Suppressor macrophage treated with lipopolysaccharide for 1 hour (primary cell): ENCODE results near the gene CACNG4.
A peak's percentile ranks its signal among the peaks of the same experiment; 100 is the strongest.
"Not testable (repeated sequence)": the region's sequence is repeated elsewhere in the genome, so short reads cannot be mapped to it uniquely, and the experiment has no call there.

Experiments
- DNase-seq, 3 donors: peaks; one replicate each; pipeline ENCODE4 v3.0.0-alpha.2; 2020 to 2022

CACNG4 gene

DNA sequence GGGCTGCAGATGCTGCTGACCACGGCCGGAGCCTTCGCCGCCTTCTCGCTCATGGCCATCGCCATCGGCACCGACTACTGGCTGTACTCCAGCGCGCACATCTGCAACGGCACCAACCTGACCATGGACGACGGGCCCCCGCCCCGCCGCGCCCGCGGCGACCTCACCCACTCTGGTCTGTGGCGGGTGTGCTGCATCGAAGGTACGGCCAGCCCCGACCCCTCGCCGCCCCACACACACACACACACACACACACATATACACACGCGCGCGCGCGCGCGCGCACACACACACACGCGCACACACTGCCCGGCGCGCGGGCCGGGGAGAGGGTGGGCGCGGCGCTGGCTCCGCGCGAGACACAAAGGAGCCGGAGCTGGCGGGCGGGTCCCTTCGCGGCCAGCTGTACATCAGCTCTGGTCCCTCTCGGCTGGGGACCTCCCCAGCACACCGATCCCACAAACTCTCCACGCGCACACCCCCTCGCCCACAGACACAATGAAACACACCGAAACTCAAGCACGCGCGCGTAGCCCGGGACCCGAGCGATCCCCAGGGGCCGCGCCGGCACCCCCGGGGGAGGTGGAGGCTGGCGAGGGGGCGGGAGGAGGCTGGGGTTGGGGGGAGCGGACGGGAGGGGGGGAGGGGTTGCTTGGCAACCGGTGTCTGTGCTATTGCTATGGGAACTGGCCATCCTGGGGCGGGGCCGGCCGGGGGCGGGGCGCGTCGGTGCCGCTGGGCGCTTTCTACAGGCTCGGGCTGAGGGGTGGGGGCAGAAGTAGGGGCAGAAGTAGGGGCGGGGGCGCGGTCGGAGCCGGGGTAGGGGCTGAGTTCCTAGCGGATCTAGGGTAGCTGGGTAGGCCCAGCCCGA is 658 bp downstream of the CACNG4 start:
- peak in 1 of 3 donors; percentile 15 for DNase-seq

DNA sequence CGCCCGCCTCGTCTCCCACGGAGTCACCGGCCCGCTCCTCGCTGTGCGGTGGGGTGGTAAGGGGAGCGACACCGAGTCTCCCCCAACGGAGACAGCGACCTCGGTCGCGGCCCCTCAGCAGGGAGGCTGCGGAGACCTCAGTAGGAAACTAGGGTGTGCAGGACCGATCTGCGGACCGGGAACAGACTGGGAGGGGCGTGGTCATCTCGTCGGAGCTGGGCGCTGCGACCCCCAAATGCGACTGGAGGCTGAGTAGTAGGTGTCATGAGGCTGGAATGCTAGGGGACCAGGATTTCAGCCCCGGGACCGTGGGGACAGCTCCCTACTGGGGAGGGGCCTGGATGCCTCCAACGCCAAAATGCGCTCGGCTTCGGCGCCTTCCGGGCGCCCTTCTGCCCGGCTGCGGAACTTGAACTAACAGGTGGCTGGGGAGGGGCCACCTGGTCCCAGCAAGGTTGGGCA is 1.3 kb downstream of the CACNG4 start:
- DNase-seq, result no peak

DNA sequence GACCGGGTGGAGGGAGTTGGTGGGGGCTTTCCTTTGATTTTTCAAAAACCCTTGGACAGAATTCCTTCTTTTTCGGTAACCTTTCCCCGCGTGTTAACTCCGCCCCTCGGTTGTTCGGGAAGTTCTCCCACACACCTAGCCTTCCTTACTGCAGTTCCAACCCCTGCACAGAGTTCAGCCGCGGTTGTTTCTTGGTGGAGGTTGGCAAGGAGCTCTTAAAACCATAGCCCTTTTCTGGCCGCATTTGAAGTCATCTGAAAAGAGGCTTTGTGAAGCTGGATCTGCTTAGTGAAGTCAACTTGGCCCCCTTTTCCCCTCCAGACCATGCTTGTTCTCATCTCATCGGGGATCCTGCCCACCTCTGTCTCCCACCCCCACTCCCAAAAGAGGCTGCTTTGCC is 1.8 kb downstream of the CACNG4 start:
- DNase-seq, result no peak

DNA sequence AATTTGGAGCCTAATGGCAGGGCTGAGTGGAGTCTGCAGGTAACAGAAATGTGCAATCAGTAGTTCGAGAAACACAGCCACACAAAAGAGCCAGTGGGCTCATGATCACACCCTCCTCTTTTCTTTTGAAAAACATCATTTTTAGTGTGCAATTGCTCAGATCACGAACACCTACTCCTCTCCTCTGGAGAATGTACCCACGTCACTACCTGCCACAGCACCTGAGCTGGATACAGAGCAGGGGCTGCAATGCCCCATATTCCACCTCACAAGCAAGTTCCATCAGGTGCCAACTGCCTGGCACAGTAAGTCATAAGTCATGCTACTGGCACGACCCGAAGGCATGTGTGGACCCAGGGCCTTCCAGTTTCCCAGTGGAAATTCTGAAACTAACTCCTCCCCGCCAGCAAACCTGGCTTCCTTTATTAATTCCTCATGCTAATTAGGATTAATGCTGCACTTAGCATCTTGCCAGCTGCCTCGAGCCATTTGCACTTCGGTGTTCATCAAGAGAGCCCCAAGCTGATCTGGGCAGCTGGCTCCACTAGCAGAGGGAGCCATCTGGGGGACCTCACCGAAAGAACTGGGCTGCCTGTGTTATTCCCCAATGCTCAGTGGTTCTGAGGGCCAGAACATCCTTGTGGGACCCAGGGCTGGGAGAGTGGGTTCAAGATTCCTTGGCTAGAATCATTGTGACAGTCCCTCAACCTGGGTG is 2.4 kb downstream of the CACNG4 start:
- no peak for DNase-seq

- DNase-seq, result no peak
These were observed 3.5 kb downstream of the CACNG4 start for GRCh38 chr17:66967837-66968543.

DNA sequence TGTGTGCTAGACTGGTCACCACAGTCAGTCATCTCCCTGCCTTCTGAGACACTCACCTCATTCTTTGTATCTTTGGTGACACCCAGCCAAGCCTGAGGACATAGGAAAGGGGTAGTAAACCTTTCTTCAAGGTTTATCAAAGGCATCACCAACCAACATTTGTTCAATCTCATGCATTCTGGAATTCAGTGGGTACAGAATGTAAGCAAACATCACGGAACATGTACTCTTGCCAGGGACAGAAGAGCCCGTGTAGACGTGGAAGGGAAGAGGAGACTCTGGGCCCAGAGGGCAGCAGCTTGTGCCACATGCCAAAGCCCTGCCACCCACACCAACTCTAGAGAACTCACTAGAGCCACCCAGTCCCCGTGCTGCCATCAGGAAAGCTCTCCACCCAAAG is 4.4 kb downstream of the CACNG4 start:
- DNase-seq, result no peak

DNA sequence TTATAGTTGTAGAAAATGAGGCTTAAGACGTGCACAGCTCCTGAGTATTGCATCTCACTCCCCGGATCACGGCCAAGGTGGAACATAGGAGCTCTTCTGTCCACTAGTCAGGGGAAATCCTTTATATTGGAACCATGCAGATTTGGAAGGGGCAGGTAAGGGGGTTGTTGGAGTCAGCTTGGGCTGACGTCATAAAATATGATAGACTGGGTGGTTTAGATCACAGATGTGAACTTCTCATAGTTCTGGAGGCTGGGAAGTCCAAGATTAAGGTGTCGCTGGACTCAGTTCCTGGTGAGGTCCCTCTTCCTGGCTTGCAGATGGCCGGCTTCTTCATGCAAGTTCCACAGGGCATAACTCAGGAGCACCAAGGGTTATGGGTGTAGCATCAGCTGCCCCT is 5.6 kb downstream of the CACNG4 start:
- DNase-seq, result no peak

DNA sequence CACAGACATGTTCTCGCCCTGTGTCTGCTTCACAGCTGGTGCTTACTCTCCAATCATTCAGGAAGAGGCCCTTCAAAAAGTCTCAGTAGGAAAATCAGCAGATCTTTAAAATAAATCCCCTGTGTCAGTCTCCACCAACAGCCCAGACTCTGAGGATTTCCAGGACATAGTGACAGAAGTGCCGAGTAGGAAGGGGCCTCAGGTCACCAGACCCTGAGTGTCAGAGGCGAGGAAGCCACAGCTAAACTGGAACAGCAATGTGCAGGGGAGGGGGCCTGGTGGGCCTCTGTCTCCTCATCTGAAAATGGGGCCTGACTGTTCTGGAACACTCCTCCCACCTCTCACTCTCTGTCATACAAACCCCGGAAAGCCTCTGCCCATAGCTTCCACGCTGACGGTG is 6.3 kb downstream of the CACNG4 start:
- DNase-seq, result no peak

- DNase-seq, result no peak
These were observed 6.8 kb downstream of the CACNG4 start for GRCh38 chr17:66971264-66971663.

GRCh38 chr17:66971730-66972441 is 7.4 kb downstream of the CACNG4 start:
- no peak for DNase-seq

- DNase-seq, result not testable (repeated sequence)
These were observed 7.9 kb downstream of the CACNG4 start for GRCh38 chr17:66972442-66972830.

DNA sequence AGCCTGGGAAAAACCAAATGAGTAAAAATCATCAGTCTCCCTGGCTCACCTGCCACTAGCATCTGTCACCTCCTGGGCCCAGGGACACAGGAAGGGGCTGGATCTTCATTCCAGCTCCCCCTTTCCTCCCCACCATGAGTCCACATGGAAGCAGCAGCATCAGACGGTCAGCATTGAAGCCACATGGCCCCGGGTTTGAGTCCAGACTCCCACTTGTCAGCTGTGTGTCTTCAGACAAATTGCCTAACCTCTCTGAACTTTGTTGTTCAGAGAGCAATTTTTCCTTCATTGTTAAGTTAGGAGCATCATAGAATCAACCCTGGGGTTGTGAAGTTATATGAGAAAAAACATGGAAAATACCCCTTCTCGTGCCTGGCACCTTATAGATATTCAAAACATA is 10.7 kb downstream of the CACNG4 start:
- DNase-seq, result no peak

DNA sequence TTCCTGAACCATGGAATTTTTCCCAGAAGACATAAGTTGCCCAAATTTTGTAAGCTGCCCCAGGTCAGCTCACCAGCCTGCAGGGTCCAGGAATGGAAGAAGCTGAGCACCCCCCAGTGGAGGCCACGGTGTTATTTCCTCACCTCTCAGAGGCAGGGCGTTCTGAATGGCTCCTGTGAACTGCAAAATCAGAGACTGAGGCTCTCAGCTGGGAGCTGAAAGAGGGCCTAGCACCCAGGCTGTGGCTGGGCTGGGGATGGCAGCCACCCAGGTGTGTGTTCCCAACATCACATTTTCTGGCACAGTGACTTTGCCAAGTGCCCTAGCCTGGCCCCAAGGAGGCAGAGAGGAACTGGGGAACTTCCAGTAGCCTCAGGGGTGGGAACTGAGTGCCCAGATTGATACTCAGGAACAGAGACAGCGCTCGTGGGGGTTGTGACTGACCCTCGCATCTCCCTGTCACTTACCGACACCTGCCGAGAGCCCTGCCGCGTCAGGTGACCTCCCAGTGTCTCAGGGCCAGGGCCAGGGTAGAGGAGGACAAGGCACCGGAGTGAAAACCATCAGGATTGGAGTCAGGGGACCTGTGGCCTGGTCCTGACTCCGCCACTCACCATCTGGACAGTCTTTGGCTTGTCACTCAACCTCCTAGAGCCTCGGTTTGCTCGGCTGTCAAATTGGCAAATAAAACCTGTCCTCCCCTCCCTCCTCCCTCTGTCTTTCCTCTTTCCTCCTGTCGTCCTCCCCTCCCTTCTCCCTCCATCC is 11.3 kb downstream of the CACNG4 start:
- DNase-seq, result no peak

DNA sequence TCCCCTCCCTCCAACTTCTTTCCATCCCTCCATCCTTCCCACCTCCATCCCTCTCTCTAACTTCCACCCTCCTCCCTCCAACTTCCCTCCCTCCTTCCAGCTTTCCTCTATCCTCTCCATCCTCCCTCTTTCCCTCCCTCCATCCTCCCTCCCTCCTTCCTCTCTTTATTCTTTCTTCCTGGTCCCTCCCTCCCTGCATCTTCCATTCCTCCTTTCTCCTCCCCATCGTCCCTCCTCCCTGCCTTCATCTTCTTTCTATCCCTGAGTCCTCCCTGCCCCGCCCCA is 11.8 kb downstream of the CACNG4 start:
- no peak for DNase-seq

GRCh38 chr17:66976781-66977201 is 12.3 kb downstream of the CACNG4 start:
- no peak for DNase-seq

- no peak for DNase-seq
These were observed 14.1 kb downstream of the CACNG4 start for GRCh38 chr17:66978514-66979061.

DNA sequence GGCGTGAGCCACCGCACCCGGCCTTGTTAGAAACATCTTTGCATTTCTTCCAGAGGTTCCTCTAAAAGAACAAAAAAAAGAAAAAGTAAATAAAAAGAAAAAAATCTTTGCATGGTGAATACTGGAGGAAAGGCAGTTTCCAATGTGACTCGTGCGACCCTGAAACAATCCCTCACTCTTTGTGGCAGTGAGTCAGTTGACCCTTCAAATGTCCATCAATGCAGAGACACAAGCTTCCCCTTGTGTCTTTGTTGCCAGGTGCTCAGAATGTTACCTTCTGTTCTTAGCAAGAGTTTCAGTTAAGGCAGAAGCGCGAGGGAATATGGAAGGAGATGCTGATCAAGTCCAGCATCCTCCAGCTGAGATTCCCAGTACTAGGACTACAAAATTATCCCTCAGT is 16.4 kb downstream of the CACNG4 start:
- no peak for DNase-seq

- DNase-seq, result no peak
These were observed 17.5 kb downstream of the CACNG4 start for GRCh38 chr17:66981983-66982508.

- no peak for DNase-seq
These were observed 19.0 kb downstream of the CACNG4 start for GRCh38 chr17:66983414-66984021.

DNA sequence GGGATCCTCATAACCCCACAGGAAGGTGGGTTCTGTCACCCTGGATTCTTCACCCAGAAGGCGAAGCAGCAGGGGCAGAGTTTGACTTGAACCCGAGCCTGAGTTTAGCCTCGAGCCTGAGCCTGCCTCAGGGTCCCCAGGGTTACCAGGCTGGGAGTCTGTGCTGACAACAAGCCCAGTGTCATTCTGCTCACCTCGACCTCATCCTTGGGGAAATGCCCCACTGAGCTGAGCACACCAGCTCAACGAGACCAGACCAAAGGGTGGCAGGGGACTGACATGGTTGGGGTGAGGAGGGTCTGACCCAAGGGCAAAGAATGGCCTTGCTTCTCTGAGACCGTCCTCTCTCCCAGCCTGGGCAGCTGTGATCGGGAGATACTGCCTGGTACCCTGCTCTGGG is 20.2 kb downstream of the CACNG4 start:
- no peak for DNase-seq
